Activated CD8-positive, alpha-beta memory T cell treated with anti-CD3 and anti-CD28 coated beads, Interleukin-2, amount 50 U/mL, for 24 hours (primary cell): ENCODE measurements around the gene SHANK1.

Source experiments
- DNase-seq: peaks from one replicate; pipeline ENCODE4 v3.0.0-alpha.2; 2020; ENCODE audit errors: extremely low read depth

The SHANK1 gene

DNA sequence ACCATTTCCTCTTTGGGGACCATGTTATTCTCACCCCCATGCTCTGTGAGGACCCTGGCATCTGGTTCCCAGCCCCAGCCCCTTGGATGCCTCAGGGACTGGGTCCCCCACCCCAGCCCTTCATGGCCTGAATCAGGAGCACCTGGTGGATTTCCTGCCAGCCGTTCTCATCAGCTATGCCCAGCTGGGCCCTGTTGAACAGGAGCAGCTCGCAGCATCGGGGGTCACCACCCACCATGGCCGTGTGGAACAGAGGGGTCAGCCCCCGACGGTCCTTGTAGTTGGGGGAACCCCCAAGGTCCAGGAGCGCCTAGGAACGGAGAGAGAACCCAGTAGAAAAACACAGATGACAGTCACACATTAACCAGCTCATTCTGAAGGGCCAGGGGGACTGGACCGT is 7.8 kb downstream of the SHANK1 start:
- no peak for DNase-seq

DNA sequence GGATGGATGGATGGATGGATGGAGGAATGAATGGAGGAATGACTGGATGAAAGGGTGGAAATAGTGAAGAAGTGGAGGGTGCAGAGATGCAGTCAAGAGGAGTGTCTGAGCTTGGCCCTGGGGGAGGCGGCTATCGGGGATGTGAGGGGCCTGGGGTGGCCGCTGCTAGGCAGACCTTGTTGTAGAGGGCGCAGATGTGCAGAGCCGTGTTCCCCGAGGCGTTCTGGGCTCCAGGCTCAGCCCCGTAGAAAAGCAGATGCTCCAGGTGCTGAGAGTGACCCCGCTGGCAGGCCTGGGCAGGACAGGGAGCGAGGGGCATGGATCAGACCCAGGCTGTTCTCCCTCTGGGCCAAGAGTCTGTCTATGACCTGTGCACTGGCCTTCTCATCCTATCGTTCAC is 8.4 kb downstream of the SHANK1 start:
- no peak for DNase-seq

DNA sequence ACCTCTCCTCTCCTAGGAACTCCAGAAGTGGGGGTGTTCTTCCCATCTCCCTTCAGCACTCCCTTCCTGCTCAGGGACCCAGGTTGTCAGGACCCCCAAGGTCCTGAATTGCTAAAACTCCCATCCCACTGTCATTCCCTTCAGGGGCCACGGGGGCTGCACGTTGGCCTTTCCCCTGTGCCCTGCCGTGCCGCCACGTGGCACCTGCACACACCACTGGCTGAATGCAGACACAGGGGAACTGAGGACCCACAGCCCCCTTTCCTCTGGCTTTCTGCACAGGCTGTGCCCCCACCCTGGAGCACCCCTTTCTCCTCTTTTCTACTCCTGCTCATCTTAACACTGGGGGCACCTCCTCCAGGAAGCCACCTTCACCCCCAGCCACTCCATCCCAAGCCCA is 9.0 kb downstream of the SHANK1 start:
- no peak for DNase-seq

DNA sequence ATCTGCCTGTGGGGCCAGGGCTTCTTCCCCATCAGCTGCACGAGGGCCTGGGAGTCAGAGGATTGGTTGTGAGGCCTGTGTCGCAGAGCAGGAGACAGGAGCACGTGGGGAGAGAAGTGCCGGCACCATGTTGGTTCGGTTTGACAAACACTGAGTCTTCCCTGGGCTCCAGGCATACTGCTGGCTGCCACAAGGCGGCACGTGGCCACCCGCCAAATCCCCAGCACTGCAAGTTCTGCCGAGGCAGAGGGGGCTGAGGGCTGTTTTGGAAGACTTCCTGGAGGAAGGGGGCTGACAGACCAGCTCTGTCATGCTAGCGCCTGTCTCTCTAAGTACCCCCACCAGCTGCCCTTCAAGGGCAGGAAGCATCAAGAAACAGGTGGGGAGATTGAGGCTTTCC is 9.5 kb downstream of the SHANK1 start:
- DNase-seq: no peak

DNA sequence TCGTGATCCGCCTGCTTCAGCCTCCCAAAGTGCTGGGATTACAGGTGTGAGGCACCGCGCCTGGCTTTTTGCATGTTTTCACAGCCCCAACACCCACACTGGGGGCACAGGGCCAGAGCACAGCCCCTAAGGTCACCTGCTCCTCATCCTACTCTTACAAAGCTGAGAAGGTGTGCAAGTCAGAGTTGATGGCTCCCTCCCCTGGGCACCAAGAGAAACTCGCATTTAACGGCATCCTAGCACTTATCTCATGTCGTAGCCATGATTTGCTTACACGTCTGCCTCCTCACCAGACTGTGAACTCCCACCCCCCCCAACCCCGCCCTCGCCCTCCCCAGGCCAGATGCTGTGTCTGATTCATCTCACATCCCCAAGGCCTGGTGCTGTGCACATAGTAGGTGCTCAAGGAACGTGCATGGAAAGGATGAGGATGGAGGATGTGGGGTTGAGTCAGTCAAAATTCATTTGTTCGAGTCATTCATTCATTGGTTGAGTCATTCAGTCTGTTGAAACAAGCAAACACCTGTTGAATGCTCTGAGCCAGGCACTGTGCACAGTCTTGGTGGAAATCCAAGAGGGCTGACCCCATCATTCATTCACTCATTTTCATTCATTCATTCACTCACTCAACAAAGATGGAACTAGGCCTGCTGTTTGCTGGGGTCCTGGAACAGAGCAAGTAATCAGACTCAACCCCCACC is 11.3 kb downstream of the SHANK1 start:
- DNase-seq: no peak

DNA sequence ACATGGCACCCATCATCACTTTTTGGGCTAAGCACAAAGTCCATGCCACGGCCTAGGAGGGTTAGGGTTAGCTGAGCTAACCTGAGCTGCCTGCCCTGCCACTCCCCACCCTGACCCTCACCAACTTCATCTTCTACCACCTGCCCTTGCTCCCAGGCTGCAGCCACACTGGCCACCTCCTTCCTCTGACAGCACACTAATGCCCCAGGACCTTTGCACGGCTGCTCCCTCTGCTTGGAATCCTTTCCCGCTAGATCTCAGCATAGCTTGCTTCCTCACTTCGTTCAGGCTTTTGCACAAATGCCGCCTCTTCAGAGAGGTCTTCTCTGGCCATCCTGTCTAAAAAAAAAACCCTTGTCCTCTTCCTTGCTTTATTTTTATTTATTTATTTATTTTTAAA is 13.2 kb downstream of the SHANK1 start:
- no peak for DNase-seq

DNA sequence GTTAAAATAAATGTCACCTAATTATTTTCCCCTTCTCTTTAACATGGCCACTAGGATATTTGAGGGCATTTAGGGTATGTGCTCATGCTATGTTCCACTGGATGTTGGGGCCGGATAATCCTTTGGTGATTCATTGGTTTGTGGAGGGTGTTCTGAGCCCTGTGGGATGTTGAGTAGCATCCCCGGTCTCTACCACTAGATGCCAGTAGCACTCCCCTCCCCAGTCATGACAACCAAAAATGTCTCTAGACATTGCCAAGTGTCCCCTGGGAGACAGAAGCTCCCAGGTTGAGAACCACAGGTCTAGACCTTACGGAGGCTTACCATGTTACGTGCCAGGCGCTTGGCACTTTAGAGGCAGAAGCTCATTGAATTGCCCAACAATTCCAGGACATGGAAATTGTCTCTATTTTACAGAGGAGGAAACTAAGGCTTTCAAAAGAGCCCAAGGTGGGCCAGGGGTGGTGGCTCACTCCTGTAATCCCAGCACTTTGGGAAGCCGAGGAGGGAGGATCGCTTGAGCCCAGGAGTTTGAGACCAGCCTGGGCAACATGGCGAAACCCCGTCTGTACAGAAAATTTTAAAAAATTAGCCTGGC is 14.1 kb downstream of the SHANK1 start:
- no peak for DNase-seq

DNA sequence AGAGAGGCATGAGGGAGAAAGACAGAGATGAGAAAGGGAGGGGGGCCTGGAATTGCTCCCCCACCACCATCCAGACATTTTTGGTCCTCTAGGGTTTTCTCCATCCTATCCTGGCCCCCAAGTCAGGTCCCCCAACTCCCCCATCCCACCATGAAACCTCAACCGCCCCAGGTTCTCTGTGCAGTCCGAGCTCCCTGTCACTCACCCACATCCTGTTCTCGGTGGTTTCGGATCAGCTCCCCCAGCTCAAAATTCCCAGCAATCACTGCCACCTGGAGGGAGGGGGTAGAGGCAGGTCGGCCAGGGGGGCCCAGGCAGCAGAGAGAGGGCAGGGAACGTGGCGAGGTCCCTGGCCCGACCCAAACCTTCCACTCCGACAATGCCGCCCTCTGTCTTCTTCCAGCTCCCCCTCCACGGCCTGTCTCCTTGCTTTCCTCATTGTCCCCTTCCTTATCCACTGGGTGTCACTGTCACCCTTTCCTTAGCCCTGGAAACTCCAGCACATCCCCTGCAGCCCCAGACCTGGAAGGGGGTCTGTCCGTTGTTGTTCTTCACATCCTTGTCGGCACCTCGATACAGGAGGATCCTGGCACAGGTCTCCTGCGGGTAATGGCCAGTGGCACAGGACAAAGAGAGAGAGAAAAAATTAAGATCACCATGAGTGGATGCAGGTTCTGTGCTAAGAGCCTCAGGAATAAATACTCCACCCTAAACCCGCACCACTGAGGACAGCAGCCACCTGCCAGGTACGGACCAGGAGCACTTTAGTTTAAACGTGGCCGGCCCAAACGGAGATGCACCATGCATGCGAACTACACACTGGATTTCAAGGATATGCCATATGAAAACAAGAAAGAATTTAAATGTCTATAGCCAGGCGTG is 15.4 kb downstream of the SHANK1 start:
- no peak for DNase-seq

DNA sequence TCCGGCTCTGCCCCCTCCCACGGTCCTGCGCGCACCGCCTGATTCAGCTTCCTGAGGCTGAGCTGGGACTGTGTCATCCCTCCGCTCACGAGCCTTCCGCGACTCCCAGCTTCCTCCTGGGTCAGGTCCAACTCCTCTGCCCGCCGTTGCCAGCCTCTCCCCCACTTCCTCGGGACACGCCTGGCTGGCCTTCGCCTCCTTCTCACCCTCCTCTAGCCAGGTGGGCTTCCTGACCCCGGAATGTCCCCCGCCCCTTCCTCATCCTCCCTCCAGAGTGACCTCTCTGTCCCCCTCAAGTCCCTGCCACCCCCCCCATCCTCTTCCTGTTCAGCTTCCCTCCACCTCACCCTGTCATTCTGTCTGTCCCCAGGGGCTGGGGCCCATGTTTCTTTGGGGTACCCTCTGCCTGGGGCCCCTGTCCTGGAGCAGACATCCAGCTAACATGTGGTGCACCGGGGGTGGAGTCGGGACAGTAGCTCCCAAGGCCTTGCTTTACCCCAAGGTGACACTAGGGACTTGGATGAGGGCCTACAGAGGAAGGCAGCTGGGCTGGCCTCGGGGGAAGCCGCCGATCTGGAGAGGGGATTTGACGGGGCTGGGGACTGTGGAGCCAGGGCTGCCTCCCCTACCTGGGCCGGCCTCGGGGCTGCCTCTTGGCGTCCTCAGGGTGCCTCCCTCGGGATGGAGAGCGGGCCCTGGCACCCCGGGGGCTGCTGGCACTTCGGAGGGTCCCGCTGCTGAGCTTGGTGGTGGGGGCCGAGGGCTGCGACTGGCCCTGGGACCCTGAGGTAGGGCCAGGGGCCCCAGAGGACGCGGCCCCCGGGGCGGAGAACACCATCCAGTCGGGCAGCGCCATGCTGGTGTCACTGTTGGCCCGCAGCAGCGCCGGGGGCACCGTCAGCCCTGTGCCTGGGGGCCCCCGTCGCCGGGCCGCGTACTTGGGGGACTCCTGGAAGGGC is 16.5 kb downstream of the SHANK1 start:
- no peak for DNase-seq

DNA sequence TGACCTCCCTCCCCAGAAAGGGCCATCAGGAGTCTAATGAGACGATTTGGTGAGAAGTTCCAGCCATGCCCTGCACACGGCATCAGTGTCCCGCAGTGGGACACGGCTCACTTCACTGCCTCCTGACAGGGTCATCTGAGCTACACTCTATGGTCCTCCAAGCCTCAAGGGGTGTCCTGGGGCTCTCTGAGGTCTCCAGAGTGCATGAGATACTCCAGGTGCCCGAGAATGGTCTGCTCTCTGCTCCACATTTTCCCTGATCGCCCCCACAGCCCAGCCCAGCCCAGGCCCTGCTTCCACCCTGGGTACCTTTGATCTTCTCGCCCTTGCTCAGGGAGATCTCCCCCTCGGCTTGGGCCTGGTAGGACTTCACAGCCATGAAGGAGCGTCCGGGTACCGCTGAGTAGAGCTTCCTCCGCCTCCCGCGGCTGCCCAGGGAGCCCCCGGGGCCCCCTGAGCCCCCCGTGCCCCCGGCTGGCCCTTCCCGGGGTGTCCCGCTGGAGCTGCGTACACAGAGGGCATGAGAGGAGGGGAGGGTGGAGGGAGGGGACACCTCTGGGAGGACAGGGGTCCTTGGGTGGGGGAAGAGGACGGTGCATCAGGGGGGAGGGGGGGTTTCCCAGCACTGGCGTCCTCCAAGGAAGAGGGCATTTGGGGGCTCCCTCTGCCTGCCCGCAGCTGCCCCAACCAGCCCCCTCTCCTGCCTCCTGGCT is 17.3 kb downstream of the SHANK1 start:
- no peak for DNase-seq

DNA sequence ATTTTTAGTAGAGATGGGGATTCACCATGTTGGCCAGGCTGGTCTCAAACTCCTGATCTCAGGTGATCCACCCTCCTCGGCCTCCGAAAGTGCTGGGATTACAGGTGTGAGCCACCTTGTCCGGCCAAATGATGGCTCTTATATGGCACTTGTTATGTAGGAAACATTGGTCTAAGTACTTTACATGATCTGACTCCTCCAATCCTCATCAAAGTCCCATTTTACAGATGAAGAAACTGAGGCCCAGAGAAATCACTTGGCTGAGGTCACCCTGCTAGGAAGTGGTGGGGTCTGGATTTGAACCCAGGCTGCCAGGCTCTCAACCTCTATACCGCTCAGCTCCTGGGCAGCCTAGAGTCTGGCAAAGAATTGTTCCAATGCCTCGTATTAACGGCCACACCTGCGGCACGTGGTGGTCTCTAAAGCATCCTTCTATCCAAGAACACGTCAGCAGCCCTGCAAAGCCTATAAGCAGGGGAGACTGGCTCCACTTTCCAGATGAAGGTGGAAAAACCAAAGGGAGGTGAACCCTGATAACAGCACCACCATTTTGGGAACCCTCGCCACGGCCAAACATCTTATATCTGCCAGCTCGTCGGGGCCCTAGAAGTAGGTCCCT is 18.1 kb downstream of the SHANK1 start:
- DNase-seq: no peak

DNA sequence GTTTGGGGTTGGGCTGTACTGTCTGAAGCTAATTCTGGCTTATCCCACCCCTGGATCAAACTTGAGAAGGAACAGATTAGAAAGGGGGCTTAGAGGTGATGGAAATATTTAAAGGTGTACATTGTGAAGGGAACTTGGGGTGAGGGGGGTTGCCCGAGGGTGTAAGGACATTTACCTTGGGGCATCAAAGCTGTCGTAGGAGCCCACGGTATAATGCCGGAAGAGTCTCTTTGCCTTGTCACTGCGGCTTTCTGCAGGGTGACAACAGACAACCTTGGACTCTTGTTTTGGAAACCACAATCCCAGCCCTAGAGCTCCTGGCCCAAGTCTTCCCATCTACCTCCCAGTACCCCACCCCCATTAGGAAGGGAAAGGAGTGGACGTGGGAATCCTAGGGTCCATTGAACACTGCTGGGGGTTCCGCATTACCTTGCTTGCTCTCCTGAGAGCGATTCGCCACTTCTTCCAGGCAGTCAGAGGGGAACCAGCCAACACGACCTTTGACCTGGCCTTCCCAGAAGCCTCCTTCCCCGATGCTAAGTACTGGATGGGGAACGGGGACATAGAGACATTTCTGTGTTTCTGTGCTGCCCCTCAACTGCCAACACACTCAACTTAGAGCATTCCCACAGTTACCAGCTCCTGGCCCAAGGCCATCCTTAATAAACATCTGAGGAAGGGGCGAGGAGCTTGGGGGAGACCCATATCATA is 22.0 kb downstream of the SHANK1 start:
- DNase-seq: no peak

DNA sequence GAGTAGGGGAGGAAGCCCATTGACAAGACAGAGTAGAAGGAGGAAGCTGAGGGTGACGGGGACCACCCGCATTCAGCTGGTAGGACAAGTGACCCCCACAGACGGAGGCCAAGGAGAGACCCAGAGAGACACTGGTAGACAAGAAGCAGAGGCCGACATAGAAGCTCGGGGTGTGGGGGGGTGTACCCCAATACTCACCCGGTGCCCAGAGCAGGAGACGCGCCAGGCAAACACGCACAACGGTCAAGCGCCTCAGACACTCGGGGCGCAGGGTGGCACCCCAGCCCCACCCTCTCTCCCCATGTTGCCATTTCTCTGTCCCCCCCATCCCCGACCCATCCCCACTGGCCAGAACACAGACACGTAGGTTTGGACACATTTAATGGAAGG is 23.5 kb downstream of the SHANK1 start:
- no peak for DNase-seq

DNA sequence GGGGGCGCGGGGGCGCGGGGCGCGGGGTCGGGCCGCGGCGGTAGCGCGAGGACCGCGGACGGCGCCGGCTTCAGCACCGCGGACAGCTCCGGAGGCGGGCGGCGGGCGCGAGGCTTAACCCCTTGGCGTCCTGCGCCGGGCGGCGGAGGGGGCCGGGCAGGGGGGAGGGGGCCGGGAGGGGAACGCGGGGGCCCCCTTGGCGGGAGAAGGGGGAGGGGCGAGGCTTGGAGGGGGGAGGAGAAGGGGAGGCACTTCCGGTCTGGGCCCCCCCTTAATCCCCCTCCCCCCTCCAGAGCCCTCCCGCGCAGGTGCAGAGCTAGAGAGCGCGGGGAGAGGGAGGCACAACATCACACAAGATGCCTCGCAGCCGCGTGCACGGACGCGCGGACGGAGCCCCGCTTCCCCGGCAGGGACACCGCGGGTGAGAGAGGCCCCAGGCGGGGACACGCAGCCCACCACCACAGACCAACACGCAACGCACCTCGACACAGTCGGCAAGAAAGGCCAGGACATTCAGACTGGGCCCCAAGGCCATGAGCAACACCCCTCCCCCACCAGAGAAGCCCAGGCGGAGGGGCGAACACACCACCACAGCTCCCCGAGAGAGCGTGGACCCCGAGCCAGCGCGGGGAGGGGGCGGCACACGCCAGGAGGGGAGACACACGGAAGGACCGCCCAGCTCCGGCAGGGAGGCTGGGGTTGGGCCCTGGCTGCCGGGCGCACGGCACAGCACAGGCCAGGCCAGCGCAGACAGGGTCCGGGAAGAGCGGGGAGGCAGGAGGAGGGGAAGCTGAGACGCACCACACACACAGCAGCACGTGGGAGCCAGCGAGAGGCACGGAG is 24.1 kb downstream of the SHANK1 start:
- DNase-seq: no peak

DNA sequence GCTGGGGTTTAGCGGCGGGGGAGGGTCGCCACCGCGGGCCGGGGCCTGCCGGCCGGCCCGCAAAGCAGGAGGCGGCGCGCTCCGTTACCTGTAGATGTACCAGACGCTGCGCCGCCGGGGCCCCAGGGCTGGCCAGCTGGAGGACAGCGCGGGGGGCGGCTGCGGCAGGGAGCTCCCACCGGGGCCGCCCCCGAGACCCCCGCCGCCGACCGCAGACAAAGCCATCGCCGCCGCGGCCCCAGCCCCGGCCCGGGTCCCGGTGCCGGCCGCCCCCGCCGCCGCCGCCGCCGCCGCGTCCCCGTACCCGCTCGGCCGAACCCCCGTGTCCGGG is 24.8 kb downstream of the SHANK1 start:
- no peak for DNase-seq

DNA sequence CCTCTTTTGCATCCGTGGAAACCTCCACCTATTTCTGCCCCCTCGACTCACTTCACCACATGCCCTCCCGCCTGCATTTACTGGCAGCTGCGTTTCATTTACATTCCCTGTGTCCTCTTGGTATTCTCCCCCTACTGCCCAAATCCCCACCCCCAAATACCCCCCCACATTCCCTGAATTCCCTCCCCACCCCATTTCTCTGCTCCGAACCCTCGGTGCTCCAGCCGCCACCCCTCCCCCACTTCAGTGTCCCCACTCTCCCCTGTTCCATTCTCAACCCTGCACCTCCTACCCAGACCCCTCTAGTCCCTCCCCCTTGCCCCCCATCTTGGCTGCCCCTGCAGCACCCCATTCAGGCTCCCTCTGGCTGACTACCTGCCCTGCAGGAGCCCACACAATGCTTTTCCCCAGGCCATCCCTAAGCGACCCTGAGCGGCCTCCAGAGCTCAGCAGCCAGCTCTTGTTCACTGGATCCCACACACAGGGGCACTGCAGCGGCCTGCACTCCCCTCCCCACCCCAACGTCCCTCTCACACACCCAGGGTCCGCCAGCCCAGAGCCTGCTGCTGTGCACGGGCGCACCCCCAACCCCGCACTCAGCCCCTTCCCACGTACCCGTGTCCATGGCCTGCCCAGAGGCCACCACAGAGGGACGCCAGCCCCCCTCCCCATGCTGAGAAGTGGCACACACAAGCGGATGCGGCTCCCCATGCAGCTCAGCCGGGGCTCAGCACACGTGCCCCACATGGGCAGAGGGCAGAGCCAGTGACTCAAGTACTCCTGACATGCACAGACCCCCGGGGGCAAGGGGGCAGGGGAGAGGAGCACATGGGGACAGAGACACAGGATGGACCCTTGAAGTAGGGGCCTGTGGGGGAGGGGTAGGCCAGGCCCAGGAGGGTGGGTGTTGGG is 26.3 kb downstream of the SHANK1 start:
- no peak for DNase-seq

DNA sequence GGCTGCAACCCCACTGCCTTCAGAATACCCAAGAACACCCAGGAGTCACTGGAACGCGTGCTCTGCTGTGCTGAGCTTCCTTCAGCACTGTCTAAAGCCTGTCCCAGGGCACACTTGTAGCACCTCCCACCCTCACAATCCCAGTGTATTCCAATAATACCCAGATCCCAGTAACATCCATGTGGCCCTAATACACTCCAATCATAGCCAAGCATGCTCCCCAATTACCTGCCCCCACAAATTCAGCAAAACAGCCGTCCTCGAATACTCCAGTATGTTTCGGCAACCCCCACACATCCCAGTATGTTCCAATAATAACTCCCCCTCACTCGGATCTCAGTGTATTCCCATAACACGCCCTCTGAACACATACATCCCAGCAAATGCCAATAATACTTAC is 29.2 kb downstream of the SHANK1 start:
- DNase-seq: no peak

DNA sequence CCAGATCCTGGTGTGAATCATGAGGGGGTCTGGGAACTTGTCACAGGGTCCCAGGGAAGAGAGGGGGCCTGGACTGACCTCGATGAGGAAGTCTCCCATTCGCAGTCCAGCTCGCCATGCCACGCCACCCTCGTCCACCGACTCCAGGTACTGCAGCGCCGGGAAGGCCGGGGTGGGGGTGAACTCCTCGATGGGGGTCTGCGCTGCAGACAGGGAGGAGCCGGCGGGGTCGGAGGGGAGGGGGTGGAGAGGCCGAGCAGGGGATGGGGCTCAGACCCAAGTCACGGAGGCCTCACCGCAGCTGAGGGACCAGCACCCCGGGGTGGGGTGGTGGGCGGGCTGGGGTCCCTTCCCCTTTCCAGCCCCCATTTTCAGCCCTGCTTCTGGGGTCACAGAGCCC is 30.8 kb downstream of the SHANK1 start:
- DNase-seq: no peak
